Ecto neural progenitor cell (in vitro differentiated cells): ENCODE measurements around the gene CACNG5.

Experiments used
- DNase-seq: peaks from one replicate; pipeline ENCODE4 v3.0.0-alpha.2; 2018; ENCODE audit warnings: low spot score

The CACNG5 gene

DNA sequence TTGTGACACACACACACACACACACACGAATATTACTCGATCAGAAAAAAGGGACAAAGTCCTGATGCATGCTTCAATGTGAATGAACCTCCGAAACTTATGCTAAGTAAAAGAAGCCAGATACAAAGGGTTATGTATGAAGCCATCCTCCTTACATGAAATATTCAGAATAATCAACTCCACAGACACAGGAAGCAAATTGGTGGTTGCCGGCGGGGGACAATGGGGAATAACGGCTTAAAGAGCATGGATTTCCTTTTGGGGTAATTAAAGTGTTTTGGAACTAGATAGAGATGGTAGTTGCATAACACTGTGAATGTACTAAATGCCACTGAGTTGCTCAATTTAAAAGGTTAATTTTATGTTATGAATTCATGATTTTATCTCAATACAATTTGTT, 8.1 kb upstream of the CACNG5 start:
- no peak for DNase-seq

DNA sequence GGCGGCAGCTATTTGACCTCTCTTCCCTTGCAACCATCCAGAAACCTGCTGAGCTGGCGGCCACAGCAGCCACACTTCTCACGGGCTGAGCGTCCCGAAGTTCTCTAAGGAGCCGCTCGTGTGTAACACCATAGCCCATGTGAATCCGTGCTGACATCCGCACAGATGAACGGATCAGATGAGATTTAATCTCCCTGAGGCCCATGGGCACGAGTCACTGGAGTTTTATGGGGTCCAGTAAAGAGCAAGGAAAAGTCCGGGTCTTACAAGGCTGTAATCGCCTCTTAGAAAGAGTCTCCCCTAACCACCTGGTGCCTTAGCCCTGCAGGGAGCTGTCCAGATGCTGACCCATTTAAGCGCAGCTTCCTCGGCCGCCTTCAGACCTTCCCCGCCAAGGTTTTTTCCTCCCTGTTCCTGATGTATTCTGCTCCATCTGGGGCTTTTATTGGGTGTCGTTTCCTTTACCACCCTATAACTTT, 5.5 kb upstream of the CACNG5 start:
- DNase-seq, result peak; percentile 80

- DNase-seq, result no peak
Observed at GRCh38 chr17:66829883-66830282, 5.0 kb upstream of the CACNG5 start.

- no peak for DNase-seq
Observed at GRCh38 chr17:66830451-66830850, 4.5 kb upstream of the CACNG5 start.

GRCh38 chr17:66831383-66832210, 3.3 kb upstream of the CACNG5 start:
- no peak for DNase-seq

DNA sequence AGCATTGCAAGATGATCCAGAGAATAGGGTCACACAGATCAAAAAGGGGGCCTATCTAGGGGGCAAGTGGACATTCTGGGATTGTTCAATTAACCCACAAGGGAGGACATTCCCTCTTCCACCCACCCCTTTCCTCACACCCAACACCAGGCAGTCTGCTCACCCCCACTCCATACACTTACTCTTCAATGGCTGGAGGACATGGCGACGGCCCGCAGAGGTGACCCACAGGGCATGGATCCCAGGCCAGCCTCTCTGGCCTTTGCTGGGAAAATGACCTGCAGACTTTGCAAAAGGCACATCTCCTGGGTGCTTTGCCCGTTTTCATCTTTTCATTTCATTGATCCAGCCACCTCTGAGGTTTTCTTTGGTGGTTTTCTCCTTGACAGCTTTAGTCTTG, 1.7 kb upstream of the CACNG5 start:
- DNase-seq, result no peak

DNA sequence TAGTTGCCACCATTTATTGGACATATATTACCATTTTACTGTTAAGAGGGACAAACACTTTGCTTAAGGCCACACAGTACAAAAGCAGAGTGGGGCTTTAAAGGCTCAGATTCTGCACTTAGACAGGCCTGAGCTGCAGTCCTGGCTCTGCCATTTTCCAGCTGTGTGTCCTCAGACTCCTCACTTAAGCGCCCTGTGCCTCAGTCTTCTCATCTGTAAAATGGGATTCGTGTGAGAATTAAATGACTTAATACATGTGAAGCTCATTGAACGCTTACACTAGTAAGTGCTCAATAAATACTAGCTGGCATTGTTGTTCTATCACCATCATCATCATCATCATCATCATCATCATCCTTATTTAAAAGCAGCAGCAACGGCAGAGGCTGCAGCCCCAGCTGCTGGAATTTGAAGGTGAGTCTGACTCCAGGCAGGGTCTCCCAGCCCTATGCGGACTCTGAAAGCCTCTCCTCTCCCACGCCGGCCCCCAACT, 445 bp upstream of the CACNG5 start:
- DNase-seq, result no peak

DNA sequence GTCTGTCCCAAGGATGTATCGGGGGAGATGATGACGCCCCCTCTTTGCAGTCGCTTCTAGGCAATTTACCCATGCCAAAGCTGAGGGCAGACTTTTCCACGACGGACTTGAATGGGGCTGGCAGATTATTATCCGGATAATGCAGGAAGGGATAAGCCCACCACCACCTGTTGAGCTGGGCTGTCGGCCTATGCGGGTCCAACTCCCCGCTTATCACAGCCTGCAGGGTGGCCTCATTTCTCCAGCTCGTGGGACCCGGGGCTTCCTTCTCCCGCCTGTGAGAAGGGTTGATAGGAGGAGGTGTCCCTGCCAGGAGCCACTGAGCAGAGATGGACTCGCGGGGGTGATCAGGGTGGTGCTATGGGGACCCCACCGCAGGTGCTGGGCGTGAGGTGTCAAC, 559 bp downstream of the CACNG5 start:
- DNase-seq, result no peak

GRCh38 chr17:66836063-66837005, 1.4 kb downstream of the CACNG5 start:
- DNase-seq, result no peak

DNA sequence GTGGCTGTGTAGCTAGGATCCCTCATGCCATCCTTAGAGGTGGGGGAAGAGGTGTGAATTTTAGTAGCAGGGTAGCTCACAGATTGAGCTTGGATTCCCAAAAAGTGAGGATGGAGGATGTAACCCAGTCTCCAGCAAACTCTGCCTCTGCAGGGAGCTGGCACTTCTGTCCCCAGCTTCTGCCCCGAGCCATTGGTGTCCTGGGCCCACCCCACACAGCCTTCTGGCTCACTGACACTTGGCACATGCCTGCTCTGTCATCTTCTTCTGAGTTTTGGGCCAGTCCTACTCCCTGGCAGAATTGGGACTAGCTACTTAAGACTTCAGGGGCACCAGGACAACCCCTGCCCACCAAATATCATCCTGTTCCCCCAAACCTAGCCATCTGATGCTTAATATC, 2.3 kb downstream of the CACNG5 start:
- DNase-seq, result no peak

DNA sequence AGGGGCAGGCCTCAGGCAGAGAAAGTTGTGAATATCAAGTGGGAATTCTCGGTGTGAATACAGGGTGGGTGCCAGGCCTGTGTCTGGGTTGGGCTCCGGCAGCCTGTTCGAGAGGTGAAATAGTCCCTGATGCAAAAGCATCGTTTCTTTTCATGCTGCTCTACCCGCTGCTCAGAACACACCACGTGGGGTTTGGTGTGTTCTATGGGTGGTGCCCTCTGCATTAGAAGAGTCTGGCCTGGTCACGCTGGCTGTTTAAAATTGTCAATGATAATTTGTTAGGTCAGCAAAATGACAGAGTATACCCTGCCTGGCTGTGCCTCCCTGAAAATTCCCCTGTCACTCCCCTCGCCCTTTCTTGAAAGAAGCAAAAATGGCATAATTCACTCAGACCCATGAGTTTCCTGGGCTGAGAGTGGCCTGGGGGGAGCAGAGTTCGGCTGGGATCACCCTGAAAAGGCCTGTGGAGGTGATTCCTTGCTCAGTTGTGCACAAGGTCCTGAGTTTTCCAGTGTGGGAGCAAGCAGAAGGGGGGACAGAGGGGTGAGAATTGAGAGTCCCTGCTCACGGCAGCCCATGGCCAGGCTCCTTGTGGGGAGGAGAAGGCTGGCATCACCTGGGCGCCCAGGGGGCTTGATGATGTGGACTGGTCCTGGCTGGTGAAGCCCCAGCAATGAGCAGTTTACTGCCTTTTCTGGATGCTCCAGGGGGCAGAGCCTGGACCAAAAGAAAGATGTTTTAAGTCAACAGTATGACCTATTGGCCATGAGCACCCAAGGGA, 3.2 kb downstream of the CACNG5 start:
- DNase-seq, result no peak

DNA sequence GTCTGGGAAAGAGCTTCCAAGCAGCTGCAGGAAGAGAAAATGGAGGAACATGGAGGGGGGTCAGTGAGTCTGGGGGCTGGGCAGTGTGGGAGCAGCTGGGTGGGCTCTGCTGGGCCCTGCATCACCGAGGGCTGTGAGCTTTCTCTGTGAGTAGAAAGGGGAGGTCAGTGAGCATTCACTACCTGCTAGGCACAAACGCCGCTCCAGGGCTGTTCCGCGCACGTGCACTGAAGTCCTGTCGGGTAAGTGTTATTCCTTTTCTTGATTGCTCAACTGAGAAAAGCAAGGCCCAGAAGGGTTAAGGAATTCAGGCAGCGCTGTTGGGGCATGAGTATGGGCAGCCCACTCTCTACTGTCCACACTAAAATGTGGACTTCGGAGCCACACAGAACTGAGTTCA, 4.7 kb downstream of the CACNG5 start:
- DNase-seq, result no peak

- DNase-seq, result no peak
Observed at GRCh38 chr17:66840061-66840460, 5.1 kb downstream of the CACNG5 start.

GRCh38 chr17:66841328-66841727, 6.4 kb downstream of the CACNG5 start:
- no peak for DNase-seq

DNA sequence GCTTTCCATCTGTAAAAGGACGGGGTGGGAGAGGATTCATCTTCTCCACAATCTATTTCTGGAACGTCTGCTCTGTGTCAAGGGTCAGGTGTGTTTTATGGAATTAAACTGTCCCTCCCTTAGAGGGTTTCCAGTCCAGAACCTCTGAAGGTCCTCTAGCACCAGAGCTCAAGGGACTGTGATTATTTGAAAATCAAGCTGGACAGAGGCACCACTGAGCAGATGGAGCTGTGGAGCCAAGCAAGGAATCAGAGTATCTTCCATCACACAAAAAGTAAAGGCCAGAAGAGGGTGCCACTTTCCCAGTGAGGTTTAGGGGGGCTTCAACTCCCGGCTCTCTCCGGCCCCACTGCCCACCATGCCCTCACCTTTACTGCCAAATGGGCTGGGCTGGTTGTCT, 6.8 kb downstream of the CACNG5 start:
- DNase-seq, result no peak

DNA sequence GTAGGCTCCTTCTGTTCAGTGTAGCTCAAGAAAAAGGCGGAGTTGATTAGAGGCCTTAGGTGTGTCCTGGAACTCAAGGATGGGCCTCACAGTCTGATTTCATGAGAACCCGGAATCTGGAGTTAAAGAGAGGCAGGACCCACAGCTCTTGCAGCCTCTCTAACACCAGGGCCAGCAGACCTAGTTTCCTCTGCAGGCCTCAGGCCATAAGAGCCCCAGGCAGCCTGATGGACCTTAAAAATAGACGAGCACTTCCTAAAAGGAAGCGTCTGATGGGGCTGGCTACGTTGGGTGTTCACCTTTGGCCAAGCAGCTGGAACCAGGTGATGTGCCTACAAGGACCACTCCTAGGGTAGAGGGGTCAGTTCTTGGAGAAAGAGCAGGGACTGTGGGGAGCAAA, 7.6 kb downstream of the CACNG5 start:
- DNase-seq, result no peak

- no peak for DNase-seq
Observed at GRCh38 chr17:66842959-66843358, 8.0 kb downstream of the CACNG5 start.

DNA sequence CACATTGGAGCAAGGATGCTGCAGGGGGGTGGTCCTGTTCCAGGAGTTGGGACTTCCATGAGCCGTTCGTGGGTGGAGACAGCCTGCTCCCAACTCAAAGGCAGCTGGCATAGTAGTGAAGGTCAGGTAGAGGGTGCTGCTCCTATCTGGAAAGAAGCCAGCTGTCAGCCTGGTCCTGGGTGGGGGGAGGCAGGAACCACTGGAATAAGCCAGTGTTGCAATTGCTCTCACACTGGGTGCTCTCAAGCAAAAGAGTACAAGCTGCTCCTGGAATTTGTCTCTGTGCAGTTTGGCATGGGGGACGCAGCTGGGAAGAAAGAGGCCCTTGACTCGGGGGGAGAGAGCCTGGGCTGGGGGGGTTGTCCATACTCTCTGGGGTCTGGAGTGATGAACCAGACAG, 8.7 kb downstream of the CACNG5 start:
- DNase-seq, result no peak

DNA sequence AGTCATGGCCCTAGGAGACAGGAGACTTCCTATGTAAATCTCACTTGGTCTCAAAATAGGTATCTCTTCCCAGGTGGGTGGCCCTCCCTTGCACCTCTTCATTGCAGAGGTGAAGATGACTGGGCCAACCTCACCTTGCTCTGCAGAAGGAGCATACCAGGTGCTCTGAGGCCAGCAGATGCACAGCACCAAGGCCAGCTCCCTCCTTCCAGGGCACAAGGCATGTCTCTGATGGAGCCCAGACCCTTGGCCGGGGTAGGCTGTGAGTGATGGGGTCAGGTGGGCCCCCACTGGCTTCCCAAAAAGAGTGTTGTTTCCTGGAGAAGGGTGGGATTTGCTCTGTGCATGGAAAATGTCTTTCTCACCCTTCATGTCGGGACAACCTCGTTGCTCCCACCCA, 12.8 kb downstream of the CACNG5 start:
- no peak for DNase-seq

GRCh38 chr17:66848496-66848895, 13.6 kb downstream of the CACNG5 start:
- no peak for DNase-seq

DNA sequence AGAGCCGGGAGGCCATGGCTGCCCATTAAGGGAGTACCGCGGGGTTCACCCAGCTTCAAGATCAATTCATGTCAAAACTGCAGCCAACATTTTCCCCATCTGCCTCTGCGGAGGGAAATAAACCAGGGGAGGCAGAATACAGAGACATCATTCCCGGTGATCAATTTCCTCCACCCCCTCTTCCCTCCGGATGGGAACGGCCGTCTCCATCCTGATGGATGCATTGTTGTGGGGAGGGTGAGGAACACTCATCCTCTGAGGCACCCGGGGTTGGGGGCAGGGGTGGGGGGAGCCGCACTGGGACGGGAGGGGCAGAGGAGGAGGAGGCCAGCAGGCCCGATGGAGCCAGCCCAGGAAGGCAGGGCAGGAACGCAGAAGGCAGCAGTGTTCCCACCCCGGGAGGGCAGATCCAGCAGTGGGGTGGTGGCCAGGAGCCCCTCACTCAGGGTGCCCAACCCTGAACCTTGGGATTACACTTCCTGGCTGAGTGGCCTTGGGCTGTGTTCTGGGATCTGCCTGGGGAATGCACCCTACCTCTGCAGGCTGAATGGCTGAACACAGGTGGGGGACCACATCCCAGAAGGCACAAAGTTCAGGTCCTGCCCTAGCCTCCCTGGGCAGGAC, 14.2 kb downstream of the CACNG5 start:
- no peak for DNase-seq
